ENCODE results near the gene CHMP6.

CHMP6 gene

DNA sequence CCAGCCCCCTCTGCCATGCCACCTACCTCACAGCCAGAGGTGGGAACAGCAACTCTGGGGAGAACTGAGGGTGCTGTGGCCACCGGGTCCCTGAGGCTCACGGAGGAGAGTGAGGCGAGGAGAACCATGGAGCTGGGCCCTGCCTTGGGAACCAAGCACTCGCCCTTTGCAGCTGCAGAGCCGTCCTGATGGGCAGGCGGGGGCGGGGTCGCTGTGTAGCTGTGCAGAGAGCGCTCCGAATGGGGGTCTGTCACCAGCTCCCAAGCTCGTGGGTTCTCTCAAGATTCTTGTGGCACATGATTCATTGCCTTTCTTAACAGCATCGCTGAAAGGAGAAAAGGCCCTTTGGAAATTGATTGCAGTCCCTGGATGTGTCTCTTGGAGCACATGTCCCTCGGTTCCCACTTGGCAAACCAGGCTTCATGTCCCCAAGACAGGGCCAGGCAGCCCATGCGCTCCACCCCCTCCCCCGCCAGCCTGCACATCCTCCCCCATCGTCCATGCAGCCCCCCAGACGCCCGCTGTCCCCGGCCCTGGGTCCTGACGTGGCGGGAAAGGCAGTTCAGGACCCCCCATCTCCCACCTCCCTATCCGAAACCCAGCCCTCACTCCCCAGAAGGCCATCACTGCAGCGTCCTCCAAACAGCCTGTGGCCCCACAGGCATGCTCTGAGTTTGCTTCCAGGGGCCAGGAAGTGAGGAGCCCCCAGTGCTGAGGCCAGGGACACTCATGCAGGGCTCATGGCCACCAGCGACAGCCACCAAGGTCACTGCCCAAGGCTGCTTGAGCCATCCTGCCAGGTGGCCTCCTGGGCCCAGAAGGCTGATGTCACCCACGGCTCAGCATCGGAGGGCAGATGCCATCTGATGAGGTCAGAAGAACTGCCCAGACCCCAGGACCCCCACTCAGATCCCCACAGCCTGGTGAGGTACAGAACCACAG, 20.6 kb upstream of the CHMP6 start:
- no peak for DNase-seq (ENCODE audit: low read depth in 2 of 2)

DNA sequence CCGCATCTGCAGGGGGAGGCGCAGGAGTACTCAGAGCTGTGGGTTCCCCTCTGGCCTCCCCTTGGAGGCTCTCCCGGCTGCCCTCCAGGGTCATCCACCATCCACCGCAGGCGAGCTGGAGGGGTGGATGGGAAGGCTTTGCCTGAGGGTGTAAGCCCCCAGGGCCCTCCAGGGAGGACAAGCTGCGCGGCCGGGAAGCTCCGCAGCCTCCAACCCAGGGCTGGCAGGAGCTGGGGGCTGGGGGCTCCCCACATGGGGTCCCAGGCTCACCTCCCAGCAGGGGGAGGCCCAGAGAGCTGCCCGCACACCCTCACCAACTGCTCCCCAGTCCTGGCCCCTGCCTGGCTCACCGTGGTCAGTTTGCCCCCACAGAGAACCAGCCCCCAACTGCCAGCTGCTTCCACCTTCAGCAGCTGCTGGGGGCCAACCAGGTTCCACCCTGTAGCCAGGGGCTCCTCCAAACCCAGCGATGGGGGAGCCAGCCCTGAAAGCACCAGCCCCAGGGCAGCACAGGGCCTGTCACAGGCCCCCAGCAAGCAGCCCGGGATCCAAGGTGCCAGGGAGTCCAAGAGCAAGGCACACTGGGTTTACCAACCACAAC, 19.8 kb upstream of the CHMP6 start:
- DNase-seq (ENCODE audit: low read depth in 2 of 2), result no peak

DNA sequence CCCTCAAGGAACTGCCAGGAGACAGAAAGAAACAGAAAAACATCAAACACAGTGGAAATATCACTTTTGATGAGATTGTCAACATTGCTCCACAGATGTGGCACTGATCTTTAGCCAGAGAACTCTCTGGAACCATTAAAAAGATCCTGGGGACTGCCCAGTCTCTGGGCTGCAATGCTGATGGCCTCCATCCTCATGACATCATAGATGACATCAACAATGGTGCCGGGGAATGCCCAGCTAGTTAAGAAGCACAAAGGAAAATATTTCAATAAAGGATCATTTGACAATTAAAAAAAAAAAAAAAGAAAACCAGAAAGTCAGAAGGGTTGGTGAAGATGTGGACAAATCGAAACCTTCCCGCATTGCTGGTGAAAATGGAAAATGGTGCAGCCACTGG, 14.9 kb upstream of the CHMP6 start:
- DNase-seq (ENCODE audit: low read depth in 2 of 2), result no peak

DNA sequence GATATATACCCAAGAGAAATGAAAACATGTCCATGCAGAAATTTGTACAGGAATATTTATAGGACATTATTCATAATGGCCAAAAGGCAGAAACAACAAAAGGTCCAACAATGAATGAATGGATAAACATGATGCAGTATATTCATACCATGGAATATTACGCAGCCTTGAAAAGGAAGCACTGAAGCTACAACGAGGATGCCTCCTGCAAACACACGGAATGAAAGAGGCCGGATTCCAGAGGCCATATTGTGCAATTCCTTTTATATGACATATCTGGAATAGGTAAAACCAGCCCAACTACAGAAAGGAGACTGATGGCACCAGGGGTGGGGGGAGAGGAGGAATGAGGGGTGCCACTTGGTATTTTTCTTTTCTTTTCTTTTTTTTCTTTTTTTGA, 14.5 kb upstream of the CHMP6 start:
- DNase-seq (ENCODE audit: low read depth in 2 of 2), result no peak

DNA sequence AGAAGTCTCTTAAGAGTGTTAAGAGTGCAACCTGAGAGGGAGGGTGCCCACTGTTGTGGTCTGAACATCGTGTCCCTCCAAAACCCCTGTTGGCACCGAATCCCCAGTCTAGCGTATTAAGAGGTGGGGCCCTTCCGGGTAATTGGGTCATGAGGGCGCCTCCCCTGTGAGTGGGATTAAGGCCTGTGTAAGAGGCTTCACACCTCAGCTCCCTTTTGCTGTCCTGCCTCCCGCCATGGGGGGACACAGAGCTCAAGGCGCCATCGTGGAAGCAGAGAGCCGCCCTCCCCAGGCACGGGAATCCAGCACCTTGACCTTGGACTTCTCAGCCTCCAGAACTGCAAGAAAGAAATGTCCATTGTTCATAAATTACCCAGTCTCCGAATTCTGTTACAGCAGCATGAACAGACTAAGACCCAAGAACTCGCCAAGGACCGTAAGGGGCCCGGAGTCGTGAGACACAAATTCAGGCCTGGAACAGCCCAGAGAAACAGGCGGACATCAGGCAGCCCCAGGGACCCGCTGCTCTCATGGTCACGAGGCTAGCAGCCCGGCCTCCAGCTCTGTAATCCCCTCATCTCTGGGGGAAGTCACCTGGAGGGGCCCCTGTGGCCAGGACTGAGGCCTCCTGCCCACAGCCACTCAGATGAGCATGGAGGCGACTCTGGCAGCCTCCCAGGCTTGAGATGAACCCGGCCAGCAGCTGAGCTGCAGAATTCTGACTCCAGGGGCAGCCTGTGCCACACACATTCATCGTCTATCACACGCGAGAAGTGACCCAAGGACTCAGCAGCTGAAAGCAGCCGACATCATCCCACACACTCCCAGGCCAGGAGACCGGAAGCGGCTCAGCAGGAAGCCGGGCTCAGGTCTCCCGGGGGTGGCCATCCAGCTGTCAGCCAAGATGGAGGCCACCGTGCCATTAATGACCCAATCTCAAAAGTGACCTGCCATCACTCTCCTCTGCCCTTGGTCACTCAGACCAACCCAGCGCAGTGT, 12.8 kb upstream of the CHMP6 start:
- no peak for DNase-seq (ENCODE audit: low read depth in 2 of 2)

DNA sequence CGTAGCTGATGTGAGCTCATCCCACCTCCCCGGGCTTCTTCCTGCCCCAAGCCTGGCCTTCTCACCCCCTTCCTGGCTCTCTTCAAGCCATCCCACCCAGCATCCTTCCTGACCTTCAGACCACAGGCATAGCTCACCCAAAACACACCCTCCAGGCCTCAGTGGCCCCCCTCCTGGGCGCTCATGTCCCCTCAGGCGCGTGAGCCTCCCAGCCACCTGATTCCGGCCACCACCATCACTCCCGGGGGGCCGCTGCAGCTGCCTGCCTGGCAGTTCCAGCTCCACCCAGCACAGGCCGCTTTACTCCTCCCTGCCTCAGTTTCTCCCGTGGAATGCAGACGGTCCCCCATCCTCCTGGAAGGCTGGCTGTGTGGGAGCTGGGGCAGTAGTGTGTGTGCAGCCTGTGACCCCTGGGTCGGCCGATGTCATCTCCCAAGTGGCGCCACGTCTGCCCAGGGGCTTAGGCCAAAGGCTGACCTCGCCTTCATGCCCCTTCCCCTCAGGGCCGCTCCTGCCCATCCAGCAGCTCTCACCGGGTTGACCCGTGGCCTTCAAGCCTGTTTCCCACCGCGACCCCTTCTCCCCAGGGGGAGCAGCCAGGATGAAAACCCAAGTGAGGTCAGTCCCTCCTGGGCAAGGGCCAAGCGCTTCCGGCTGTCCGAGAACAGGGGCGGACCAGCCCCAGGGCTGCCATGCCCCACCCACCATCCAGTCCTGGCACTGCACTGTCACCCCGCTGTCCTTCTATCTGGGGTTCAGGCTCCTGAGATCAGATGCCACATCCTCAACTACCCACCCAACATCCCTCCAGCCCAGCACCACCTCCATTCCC, 11.9 kb upstream of the CHMP6 start:
- DNase-seq (ENCODE audit: low read depth in 2 of 2), result no peak

DNA sequence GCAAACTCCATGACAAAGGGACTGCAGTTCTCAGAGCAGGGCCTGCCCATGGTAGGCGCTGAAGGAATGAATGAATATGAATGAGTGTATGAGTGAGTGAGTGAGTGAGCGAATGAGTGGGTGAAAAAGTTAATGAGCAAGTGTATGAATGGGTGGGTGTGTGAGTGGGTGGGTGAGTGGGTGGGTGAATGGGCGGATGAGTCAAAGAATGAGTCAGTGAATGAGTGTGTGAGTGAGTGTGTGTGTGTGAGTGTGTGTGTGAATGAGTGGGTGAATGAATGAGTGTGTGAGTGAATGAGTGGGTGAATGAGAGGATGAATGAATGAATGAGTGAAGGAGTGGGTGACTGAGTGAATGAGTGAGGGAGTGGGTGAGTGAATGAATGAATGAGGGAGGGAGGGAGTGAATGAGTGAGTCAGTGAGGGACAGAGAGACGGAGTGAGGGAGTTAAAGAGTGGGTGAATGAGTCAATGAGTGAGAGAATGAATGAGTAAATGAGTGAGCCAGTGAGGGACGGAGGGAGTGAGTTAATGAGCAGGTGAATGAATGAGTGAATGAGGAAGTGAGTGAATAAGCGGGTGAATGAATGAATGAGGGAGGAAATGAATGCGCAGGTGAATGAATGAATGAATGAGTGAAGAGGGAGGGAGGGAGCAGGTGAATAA, 11.1 kb upstream of the CHMP6 start:
- no peak for DNase-seq (ENCODE audit: low read depth in 2 of 2)

DNA sequence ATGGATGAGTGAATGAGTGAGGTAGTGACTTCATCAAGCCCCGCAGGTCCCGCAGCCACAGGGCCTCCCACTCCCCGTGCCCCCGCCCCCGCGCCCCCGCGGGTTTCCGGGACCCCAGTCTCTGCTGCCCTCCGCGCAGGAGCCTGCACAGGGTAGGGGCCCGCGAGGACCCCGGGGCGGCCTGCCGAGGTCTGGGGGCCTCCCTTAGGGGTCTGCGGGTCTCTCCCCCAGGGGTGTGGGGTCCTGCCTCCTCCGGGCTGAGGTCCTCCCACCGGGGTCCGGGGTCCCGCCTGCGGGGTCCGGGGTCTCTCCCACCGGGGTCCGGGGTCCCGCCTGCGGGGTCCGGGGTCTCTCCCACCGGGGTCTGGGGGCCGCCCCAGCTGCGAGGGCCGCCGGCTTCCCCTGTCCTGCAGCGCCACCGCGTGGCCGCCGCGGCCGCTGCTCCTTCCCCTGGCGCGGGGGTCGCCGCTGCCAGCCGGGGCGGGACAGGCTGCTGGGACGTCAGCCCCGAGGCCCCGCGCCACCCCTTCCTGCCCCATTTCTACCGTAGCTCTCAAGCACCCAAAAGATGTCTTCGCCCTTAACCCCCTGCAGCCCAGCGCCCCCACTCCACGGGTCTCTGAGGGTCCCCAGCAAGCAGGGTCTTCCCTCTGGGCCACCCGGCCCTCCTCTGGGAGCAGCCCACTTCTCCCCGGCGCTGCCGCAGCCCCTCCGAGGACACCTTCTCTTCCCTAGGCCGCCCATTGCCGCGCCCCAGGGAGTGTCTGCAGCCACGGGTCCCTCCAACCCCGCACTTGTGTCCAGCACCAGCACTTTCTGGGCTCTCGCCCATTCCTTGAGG, 10.4 kb upstream of the CHMP6 start:
- no peak for DNase-seq (ENCODE audit: low read depth in 2 of 2)

DNA sequence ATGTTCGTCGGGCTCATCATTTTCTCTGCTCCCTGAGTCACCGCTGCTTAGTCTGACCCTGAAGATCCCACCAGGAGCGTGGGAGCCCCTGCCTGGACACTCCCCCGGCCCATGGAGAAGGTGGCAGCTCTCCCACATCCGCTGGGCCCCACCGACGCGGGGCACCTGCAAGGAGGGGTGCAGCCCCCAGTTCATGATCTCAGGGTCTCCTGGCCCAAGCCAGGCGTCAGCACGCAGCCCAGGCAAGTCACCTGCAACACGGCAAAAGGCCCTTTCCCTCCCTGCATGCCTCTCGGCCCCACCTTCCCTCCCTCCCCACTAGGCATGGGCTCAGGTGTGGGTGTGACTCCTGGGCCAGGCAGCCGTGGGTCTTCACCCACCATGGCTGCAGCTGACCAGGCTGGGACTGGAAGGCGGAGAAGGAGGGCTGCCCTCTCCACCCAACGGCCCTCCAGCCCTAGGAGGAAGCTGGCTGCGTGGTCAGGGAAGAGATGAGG, 9.7 kb upstream of the CHMP6 start:
- no peak for DNase-seq (ENCODE audit: low read depth in 2 of 2)

DNA sequence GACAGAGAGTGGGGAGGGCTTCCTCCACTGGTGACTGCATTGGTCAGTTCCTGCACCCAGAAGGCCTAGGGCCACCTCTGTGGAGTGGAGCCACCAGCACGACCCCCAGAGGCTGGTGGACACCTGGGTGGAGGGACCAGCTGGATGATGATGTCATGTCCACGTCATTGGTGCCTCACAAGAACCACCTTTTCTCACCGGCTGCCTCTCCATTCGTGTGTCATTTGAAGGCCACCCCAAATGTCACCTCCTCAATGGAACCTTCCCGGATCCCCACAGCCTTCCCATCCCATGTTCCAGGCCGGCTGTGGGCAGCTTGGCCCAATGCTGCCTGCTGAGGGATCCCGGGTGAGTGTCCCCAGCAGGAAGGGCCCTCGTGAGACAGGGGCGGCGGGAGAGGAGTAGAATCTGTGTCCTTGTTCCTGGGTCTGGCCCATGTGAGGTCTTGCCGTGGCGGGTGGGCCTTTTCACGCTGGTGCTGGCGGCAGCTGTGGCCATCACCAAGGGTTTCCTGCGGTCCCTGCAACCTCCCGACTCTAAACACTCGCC, 9.1 kb upstream of the CHMP6 start:
- no peak for DNase-seq (ENCODE audit: low read depth in 2 of 2)

DNA sequence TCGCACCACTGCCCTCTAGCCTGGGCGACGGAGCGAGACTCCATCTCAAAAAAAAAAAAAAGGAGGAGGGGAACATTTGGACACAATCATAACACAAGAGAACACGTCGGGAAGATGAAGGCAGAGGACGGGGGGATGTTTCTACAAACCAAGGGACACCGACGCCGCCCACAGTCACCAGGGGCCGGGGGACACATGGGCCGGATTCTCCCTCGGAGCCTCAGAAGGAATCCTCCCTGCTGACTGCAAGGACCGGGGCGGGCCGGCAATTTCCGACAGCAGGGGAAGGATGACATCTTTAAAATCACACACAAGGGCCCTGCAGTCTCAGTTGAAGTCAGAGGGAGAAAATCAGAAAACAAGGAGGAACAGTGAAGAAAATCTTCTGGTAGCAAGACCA, 8.1 kb upstream of the CHMP6 start:
- DNase-seq (ENCODE audit: low read depth in 2 of 2), result no peak

DNA sequence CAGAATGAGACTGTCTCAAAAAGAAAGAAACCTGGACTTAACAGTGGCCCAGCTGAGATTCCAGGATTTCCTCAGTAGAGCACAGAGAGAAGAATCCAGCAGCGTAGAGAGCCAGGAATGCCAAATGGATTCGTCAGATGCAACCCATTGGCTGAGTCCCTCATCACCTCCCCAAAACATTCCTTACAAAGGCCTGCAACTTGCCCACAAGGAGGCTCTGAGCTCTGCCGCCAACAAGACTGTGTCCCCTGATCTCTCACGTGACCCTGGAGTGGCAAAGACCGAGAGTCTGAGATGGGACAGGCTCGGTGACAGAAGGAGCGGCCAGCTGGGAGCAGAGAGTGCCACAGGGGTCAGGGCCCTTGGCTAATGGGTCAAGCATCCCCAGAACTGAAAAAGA, 6.9 kb upstream of the CHMP6 start:
- DNase-seq (ENCODE audit: low read depth in 2 of 2), result no peak

DNA sequence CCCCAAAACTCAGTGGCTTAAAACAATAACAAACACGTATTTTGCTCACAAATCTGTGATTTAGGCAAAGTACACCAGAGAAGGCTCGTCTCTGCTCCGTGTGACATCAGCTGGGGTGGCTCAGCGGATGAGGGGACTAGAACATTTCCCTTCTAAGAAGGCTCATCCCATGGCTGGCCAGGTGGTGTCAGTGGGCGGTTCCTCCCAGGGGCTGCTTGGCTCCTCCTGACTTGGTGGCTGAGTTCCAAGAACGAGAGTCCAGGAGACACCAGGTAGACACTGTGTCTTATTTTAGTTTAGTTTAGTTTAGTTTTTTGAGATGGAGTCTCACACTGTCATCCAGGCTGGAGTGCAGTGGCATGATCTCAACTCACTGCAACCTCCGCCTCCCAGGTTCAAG, 5.6 kb upstream of the CHMP6 start:
- no peak for DNase-seq (ENCODE audit: low read depth in 2 of 2)

DNA sequence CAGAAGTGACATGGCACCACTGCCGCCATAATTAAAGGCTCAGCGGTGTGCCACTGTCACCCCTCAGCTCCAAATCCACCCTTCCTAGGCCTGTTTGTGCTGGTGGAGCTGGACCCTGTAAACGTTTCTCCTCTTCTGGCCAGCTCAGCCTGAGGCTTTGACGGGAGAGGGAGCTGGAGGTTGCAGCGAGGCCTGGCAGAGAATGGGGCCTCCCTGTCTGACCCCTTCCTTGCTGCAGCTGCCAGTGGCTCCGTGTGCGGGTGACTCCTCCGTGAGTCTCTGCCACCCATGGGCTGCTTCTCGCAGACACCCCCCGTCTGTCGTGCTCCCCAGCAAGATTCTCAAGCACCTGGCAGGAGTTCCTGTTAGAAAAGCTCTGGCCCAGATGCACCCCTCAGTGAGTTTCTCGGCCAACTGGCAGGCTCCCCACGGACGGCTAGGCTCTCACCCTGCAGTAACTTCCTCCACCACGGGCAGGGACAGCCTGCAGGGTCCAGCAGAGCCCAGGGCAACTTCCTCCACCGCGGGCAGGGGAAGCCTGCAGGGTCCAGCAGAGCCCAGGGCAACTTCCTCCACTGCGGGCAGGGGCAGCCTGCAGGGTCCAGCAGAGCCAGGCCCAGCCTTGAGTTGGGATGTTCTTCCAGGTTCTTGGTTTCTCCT, 4.7 kb upstream of the CHMP6 start:
- DNase-seq (ENCODE audit: low read depth in 2 of 2), result no peak

DNA sequence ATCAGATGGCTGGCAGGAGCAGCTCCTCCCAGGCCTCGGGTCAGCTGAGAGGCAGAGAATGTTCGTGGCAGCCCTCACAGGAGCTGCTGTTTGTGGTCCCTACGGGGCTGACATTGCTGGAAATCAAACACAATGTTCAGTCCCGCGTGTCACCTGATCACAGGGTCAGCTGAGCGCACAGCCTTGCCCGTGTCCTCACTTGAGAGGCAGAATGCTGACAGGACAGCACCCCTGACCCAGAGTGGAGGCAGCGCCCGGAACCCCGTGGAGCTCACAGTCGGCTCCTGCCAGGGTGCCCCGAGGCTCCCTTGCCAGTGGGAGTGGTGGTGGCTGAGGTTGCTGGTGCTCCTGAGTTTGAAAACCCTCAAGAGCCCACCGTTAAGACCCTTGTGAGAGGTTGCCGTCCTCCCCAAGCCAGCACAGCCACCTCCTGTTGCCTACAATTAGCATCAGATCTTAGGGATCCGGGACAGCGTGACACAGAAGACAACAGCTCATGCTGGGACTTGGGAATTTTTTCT, 3.6 kb upstream of the CHMP6 start:
- no peak for DNase-seq (ENCODE audit: low read depth in 2 of 2)

DNA sequence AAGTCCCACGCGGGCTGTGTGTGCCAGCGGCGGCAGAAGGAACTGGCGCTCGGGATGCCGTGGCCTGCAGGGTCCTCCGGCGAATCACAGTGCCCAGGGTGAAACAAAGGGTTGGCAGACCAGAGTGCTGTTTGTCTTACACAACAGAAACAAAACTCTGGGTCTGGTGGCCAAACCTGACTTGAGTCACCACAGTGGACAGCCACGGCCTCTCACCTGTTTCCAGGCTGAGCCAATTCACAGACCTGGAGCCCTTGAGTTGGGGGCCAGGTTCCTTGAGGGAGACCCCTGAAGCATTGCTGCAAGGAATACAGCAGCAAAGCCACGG, 2.1 kb upstream of the CHMP6 start:
- no peak for DNase-seq (ENCODE audit: low read depth in 2 of 2)

DNA sequence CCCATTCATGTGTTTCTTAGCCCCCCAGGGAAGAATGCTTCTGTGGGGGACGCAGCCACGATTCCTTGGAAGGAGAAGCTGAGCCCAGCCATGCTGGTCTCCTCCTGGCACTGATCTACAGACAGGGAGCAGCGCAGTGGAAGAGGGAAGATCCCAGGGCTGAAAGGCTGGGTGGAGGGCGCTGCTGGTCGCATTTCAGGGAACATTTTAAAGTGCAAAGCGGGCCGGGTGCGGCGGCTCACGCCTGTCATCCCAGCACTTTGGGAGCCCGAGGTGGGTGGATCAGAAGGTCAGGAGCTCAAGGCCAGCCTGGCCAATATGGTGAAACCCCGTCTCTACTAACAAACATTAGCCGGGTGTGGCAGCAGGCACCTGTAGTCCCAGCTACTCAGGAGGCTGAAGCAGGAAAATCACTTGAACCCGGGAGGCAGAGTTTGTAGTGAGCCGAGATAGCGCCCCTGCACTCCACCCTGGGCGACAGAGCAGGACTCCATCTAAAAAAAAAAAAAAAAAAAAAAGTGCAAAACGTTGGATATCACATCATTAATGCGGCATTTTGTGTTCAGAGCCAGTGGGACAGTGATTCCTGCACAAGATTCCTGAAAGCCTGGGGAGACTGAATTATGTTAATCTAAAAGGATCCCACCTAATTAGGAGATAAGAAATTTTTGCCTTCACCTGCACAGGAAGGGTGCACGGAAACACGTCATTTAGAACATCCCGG, 558 bp upstream of the CHMP6 start:
- DNase-seq (ENCODE audit: low read depth in 2 of 2), result no peak

All from stimulated activated CD8-positive, alpha-beta memory T cell treated with anti-CD3 and anti-CD28 coated beads, Interleukin-7, amount 100 ng/mL, for 1 hour (primary cell).